NT2/D1 (cell line): Measurements from ENCODE around the gene SORL1.

Experiments used
- SUZ12 ChIP-seq: IDR thresholded peaks from 2 replicates; pipeline ENCODE4 v1.6.1; 2011; ENCODE audit not compliant: insufficient read length, insufficient read depth; ENCODE audit errors: extremely low read depth
- YY1 ChIP-seq: IDR thresholded peaks from 2 replicates; pipeline ENCODE4 v1.6.1; 2011; ENCODE audit not compliant: insufficient read length, insufficient read depth

DNA sequence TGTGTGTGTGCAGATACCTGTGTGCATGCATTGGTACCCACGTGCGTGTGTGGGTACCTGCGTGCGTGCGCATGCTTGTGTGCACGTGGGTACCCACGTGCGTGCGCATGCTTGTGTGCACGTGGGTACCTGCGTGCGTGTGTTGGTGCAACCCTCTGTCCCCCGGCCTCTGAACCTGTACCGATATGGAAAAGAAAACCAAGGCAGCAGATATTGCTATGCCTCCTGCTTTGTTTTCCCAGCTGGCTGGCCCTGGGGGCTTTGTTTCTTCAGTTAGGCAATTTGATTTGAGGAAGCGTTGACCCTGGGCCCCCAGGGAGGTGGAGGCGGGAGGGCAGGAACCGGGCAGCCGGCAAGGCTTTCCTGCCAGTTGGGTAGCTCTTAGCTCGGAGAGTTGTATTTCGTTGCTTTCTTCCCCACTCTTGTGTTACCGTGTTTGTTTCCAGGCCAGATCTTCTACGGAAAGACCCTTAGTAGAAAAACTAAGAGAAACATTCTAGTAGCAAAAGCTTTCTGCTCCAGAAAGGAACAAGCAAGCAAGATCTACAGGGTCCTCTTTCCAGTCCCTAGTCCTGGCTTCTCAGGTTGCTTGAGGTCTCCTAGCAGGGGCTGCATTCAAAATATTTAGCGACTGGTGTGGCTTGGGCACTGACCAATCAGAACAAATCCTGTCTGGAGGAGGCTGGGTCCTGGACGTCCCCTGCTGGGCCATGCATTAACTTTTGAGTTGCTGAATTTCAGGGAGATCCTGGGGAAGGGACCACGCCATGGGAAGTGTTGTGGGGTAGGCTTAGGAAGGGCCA lies 27.0 kb downstream of the SORL1 start:
- no peak for TF ChIP-seq SUZ12
- TF ChIP-seq YY1, result no peak
